MCF 10A (cell line): ENCODE measurements around the gene SGK1. TPM values are rescaled to one million over a fixed set of nuclear protein-coding genes. Genes with fewer than 3 reads are reported as not detected.

ENCODE experiments used
- BruUV-seq: library from RNA; stranded (reverse); fragments of 400-500 nt; replicated peaks from 2 replicates; lab custom pipeline; 2021; lab: Mats Ljungman, UMichigan
- CTCF ChIA-PET: fragments of 300-600 bp; sonication (Branson Sonifier 250); formaldehyde crosslinking; extraction: SDS; loops from one replicate; lab custom pipeline; 2021; ENCODE audit warnings: antibody characterized with exemption, inconsistent platforms; lab: Yijun Ruan, JAX
- POLR2A ChIA-PET: fragments of 300-600, 350-650 bp; sonication (Branson Sonifier 250); formaldehyde crosslinking; extraction: SDS; loops from one replicate; lab custom pipeline; 2020; ENCODE audit warnings: antibody characterized with exemption, inconsistent platforms; lab: Yijun Ruan, JAX
- DNase-seq: peaks from one replicate; pipeline ENCODE4 v3.0.0-alpha.2; 2018; ENCODE audit not compliant: unreplicated experiment
- H3K27ac Mint-ChIP-seq: one replicate; pipeline ENCODE4 v1.8.0; 2022; ENCODE audit warnings: mild to moderate bottlenecking, low read depth, mixed read lengths; ENCODE audit not compliant: unreplicated experiment
- H3K27me3 Mint-ChIP-seq: one replicate; pipeline ENCODE4 v1.8.0; 2022; ENCODE audit warnings: mixed read lengths; ENCODE audit not compliant: insufficient read depth, unreplicated experiment
- H3K36me3 Mint-ChIP-seq: one replicate; pipeline ENCODE4 v1.8.0; 2022; ENCODE audit warnings: mild to moderate bottlenecking, moderate library complexity, mixed read lengths; ENCODE audit not compliant: insufficient read depth, unreplicated experiment
- H3K4me1 Mint-ChIP-seq: one replicate; pipeline ENCODE4 v1.8.0; 2022; ENCODE audit warnings: mixed read lengths; ENCODE audit not compliant: insufficient read depth, unreplicated experiment
- H3K4me3 Mint-ChIP-seq: one replicate; pipeline ENCODE4 v1.8.0; 2022; ENCODE audit warnings: mild to moderate bottlenecking, moderate library complexity, mixed read lengths; ENCODE audit not compliant: unreplicated experiment
- H3K9me3 Mint-ChIP-seq: one replicate; pipeline ENCODE4 v1.8.0; 2022; ENCODE audit warnings: mixed read lengths; ENCODE audit not compliant: unreplicated experiment
- CTCF ChIP-seq: fragments of 200-600 bp; IDR thresholded peaks from one replicate; pipeline ENCODE4 v1.8.0; 2022; ENCODE audit warnings: antibody characterized with exemption, mild to moderate bottlenecking; ENCODE audit not compliant: unreplicated experiment
- intact Hi-C: fragments of 100-400 bp; cut with micrococcal nuclease; formaldehyde crosslinking; loops from 2 replicates; pipeline ENCODE4 v1.14.1; 2022
- total RNA-seq: library from RNA; stranded (reverse); gene quantifications from 2 replicates; pipeline ENCODE4 v1.2.3, GENCODE V29; 2022

SGK1 gene
- total RNA-seq, 1 experiment from 2014 or later, result 30.8 TPM

- CTCF ChIA-PET, result interaction anchor here (0.7 kb wide), 1 partner anchor 14 kb away, joined by 3 read pairs; no protein-coding TSS in a partner anchor
Observed at GRCh38 chr6:134293659-134294161, 24.2 kb downstream of the SGK1 start.

GRCh38 chr6:134291156-134291555 lies 26.8 kb downstream of the SGK1 start:
- TF ChIP-seq CTCF, result no peak
- no peak overlapping the region for H3K27ac Mint-ChIP-seq
- no peaks in the 10 kb centered on the region for H3K36me3 Mint-ChIP-seq
- no peak for DNase-seq
- H3K4me1 Mint-ChIP-seq, result peaks cover 23% of the 10 kb centered on the region
- ChIA-PET CTCF (no interaction called here), POLR2A (interaction anchor here (0.7 kb wide), 1 partner anchor 80 kb away, joined by 3 read pairs; no protein-coding TSS in a partner anchor)
- intact Hi-C loops, result no loop called here
- H3K9me3 Mint-ChIP-seq, result no peaks in the 10 kb centered on the region
- BruUV-seq, result no TSS peak
- H3K4me3 Mint-ChIP-seq, result no peak overlapping the region
- no peaks in the 10 kb centered on the region for H3K27me3 Mint-ChIP-seq

More at GRCh38 chr6:134293659-134294161, 24.2 kb downstream of the SGK1 start:
- peaks cover 13% of the 10 kb centered on the region for H3K4me1 Mint-ChIP-seq
- peaks cover 6% of the 10 kb centered on the region for H3K36me3 Mint-ChIP-seq
- TF ChIP-seq CTCF, result no peak
- no peak overlapping the region for H3K4me3 Mint-ChIP-seq
- no peaks in the 10 kb centered on the region for H3K9me3 Mint-ChIP-seq
- no peaks in the 10 kb centered on the region for H3K27me3 Mint-ChIP-seq
- no TSS peak for BruUV-seq
- H3K27ac Mint-ChIP-seq, result no peak overlapping the region
- no peak for DNase-seq
- POLR2A ChIA-PET, result no interaction called here
- intact Hi-C loops, result no loop called here

GRCh38 chr6:134289204-134289575 lies 28.7 kb downstream of the SGK1 start:
- ChIA-PET CTCF (interaction anchor here (0.7 to 1.2 kb wide), 2 partner anchors 97 to 142 kb away, joined by 3 read pairs; no protein-coding TSS in a partner anchor), POLR2A (interaction anchor here (0.6 to 1.8 kb wide), 4 partner anchors 10 to 178 kb away, joined by 3 to 4 read pairs (median 3); no protein-coding TSS in a partner anchor)
- no peak for TF ChIP-seq CTCF
- no peak for DNase-seq
- Mint-ChIP-seq H3K4me1 (peaks cover 16% of the 10 kb centered on the region), H3K27me3 (no peaks in the 10 kb centered on the region), H3K9me3 (no peaks in the 10 kb centered on the region), H3K27ac (peak overlapping the region; percentile 96), H3K4me3 (no peak overlapping the region), H3K36me3 (no peaks in the 10 kb centered on the region)
- no TSS peak for BruUV-seq
- intact Hi-C loops, result loop anchor here (5.0 kb wide), 1 partner anchor 83 kb away; no protein-coding TSS in a partner anchor

GRCh38 chr6:134288538-134289203 lies 29.2 kb downstream of the SGK1 start:
- ChIA-PET CTCF (interaction anchor here (0.7 kb wide), 1 partner anchor 143 kb away, joined by 3 read pairs; no protein-coding TSS in a partner anchor), POLR2A (interaction anchor here (0.6 to 1.8 kb wide), 10 partner anchors 10 to 332 kb away, joined by 3 to 4 read pairs (median 3); no protein-coding TSS in a partner anchor)
- no peak for TF ChIP-seq CTCF
- no peak overlapping the region for H3K4me3 Mint-ChIP-seq
- TSS peak; percentile 59 for BruUV-seq
- H3K36me3 Mint-ChIP-seq, result no peaks in the 10 kb centered on the region
- H3K27ac Mint-ChIP-seq, result peak overlapping the region; percentile 96
- peaks cover 16% of the 10 kb centered on the region for H3K4me1 Mint-ChIP-seq
- intact Hi-C loops, result loop anchor here (5.0 kb wide), 1 partner anchor 84 kb away; no protein-coding TSS in a partner anchor
- no peaks in the 10 kb centered on the region for H3K27me3 Mint-ChIP-seq
- no peaks in the 10 kb centered on the region for H3K9me3 Mint-ChIP-seq
- peak; percentile 75 for DNase-seq
